CD4-positive, alpha-beta T cell treated with Interleukin-4 for 1 hour (primary cell): ENCODE measurements around the gene PLCB4.

Experiments used
- DNase-seq, 2 donors: peaks; one replicate each; pipeline ENCODE4 v3.0.0-alpha.2; 2020 to 2022

The PLCB4 gene

DNA sequence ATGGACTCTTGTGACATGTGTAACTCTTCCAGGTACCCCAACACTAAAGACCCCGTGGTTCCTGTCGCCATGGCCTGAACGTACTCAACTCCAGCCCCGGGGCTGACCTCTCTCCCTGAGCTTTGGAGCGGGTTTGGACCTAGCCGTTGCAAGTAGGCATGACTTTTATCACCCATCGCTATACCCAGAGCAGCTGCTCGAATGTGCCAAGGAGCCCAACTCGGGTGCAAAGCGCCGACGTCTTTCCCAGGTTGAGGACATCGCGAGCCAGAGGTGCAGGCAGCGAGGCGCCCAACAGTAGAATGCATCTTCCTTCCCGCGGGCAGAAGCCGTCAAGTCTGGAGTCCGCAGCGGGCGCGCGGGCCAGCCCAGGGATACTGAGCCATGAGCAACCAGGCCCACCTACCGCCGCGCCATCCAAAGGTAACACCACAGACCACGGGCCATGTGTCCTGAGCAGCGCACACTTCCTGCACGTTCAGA lies 439.9 kb downstream of the PLCB4 start:
- no peak for DNase-seq

DNA sequence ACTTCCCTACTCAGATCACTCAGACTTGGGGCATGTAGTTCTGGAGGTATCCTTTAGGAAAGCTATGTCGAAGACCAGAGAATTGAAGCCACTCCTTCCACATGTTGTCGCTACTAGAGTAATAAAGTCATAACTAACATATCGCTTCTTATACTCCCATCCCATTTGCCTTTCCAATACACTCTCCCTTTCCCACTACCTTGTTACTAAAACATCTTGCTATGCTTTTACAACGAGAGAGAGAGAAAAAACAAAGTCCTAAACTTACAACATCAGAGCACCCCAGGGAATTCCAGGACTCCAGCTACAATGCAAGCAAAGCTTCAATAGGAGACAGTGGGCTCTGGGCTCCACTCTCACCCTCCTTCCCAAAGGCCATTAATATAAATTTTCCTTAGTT lies 440.4 kb downstream of the PLCB4 start:
- no peak for DNase-seq

GRCh38 chr20:9510911-9511310 lies 442.0 kb downstream of the PLCB4 start:
- no peak for DNase-seq

DNA sequence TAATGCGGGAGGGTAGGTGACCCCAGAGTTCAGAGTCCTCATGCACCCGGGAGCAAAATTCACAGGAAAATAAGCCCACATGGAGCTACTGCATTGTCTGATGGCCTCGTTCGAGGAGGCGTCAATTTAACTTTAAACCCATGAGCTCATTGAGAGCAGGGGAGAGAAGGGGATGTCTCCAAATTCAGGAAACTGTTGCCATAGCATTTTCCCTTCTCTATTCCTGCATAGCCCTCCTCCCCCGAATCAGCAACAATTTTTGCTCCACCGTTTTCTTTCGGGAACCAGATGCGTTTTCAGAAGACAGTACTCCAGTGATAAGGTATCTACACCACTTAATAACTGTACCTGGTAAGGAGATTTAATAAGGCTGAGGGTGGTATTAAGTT lies 445.2 kb downstream of the PLCB4 start:
- DNase-seq: no peak

DNA sequence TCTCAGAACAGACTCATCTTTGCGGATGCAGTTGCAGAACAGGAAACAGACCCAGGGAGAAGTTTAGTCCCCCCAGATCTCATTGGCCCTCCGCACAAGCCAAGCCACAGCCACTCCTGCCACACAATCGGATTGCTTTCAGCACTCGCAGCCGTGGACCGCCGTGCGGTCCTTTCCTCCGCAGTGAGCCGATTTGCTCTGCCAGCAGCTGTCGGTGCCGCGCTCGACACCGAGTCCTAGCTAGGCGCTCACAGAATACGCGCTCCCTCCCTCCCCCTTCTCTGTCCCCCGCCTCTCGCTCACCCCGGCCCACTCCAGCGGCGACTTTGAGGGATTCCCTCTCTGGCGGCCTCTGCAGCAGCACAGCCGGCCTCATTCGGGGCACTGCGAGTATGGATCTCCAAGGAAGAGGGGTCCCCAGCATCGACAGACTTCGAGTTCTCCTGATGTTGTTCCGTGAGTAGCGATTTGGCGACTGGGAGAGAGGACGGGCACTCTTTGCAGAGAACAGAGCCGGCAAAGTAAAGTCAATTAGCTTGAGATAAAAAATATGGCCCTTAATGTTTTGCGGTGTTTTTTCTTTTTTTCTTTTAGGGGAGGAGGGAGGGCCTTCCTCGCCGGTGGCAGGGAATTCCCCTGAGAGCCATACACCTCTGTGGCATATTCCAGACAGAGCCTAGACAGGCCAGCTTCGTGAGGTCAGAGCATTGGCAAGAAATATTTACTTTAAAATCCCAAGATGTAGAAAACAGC lies 445.8 kb downstream of the PLCB4 start, which contains the start of gene LAMP5:
LAMP5 (plus strand) TSS at position 130 of the 753 bp plus-strand sequence; CDS start at position 393, 263 bp downstream.
- no peak for DNase-seq

DNA sequence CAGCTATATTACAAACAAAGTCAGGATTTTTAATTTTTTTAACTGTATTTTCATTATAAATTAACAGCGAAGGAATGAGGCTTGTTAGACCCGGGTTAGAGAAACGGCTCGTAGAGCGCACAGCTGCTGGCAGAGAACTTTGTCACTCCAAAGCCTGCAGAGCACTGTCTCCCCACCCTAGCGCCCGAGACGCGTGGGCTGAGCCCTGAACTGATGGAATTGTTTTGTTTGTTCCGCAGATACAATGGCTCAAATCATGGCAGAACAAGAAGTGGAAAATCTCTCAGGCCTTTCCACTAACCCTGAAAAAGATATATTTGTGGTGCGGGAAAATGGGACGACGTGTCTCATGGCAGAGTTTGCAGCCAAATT lies 446.3 kb downstream of the PLCB4 start:
- DNase-seq: no peak

DNA sequence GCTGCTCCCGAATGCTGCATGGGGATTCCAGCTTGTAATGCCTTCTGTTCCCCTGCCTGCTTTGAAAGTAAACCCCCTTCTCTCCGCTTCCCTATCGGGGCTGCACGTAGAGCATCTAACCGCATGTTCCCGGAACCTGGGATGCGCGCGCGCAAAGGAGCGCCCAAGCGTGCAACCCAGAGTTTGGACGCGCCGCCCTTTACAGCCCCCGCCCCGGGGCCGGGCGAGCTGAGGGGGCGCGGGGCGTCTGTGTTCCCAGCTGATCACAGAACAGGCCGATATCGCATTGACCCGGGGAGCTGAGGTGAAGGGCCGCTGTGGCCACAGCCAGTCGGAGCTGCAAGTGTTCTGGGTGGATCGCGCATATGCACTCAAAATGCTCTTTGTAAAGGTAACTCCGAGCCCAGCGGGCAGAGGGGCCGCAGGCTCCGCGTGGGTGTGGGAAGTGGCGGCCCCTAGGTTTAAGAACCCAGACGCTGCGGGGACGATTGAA lies 446.9 kb downstream of the PLCB4 start:
- DNase-seq: no peak

DNA sequence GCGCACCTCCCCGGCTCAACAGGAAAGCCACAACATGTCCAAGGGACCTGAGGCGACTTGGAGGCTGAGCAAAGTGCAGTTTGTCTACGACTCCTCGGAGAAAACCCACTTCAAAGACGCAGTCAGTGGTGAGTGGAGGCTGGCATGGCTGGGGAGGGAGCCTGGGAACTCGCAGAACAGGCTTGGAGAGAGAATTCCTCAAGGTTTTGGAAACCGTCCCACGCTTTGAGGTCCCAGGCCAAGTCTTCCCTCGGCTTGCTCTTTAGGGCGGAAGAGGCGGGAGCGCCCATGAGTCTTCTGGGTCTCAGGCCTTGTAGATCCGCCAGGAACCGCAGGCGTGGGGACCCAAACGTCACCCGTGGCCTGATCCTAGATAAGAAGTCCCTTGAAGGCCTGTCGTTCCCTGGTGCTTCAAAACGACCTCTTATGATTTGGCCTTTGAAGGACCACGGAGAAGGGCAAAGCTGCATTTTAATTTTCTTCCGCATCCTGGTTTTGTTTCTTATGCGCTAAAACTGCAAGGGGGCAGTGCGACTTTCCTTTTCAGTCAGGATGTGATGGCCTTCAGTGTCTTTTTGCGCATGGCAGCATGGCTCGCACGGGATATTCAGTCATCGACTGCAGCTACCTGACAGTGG lies 447.5 kb downstream of the PLCB4 start:
- DNase-seq: no peak

DNA sequence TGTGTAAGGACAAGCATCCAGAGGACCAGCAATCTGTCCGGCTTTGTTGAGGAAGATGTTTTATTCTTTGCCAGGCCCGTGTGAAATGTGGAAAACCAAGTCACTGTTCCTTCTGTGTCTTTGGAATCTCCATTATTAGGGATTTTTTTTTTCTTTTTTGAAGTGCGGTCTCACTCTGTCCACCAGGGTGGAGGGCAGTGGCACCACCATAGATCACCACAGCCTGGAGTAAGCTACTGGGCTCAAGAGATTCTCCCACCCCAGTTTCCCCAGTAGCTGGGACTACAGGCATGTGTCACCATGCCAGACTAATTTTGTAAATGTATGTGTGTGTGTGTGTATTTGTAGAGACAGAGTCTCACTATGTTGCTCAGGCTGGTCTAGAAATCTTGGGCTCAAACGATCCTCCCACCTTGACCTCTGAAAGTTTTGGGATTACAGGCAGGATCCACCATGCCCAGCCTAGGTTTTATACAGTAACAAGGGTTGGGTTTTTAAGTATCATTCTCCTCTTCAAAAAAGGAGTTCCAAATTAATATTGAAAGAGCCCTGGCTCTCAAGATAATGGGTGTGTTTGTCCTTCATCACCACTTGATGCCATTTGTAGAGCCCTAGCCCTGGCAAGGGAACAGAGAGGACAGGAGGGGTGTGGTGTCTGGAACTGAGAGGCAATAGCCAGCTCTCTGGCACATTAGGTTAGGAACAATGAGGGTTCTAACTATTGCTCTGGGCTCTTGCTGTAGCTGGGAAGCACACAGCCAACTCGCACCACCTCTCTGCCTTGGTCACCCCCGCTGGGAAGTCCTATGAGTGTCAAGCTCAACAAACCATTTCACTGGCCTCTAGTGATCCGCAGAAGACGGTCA lies 448.6 kb downstream of the PLCB4 start:
- DNase-seq: no peak

- DNase-seq: no peak
Measured at GRCh38 chr20:9518576-9519175, 449.8 kb downstream of the PLCB4 start.

GRCh38 chr20:9520086-9520485 lies 451.2 kb downstream of the PLCB4 start:
- no peak for DNase-seq

DNA sequence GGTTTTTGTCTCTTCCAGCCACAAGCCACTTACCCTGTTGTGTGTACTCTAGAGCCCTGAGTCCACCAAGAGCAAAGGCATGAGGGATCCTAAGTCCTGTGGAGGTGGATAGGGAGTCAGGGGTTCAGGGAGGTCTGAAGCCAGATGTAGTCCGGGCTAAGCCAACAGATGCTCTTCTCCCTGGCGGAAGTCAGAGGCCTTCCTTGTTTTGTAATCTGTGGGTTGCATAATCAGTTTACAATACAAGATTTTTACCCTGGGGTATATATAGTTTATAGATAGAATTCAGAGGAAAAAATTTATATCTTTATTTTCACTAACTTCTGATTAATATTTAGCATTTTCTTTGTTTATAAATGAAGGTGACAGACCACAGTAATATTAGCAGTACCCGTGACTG lies 454.7 kb downstream of the PLCB4 start:
- DNase-seq: no peak
